A673 (cell line): ENCODE data around the gene DENND1A. TPM values are rescaled to one million over a fixed set of nuclear protein-coding genes. Genes with fewer than 3 reads are reported as not detected.

Experiments used
- BruUV-seq: library from RNA; stranded (reverse); fragments of 400-500 nt; replicated peaks from 2 replicates; lab custom pipeline; 2021; lab: Mats Ljungman, UMichigan
- CTCF ChIA-PET: fragments of 300-600 bp; sonication (Branson Sonifier 250); formaldehyde crosslinking; loops from one replicate; lab custom pipeline; 2022; ENCODE audit warnings: antibody characterized with exemption; lab: Charles Lee
- POLR2A ChIA-PET: fragments of 300-600 bp; sonication (Branson Sonifier 250); formaldehyde crosslinking; loops from one replicate; lab custom pipeline; 2022; ENCODE audit warnings: antibody characterized with exemption; ENCODE audit not compliant: low non-redundant PET; lab: Charles Lee
- DNase-seq: peaks from one replicate; pipeline ENCODE4 v3.0.0-alpha.2; 2015; ENCODE audit warnings: low spot score
- H3K27ac ChIP-seq: fragments of 200-600 bp; sonication (generic); 2 replicates; pipeline ENCODE4 v1.5.1; 2016; ENCODE audit warnings: mixed run types, low read depth, mild to moderate bottlenecking, mixed read lengths, antibody characterized with exemption, low read length; ENCODE audit not compliant: poor library complexity, severe bottlenecking
- H3K27me3 ChIP-seq: fragments of 200-600 bp; sonication (generic); replicated peaks from 2 replicates; pipeline ENCODE4 v1.6.1; 2017; ENCODE audit warnings: mixed run types, low read depth, mild to moderate bottlenecking, mixed read lengths, antibody characterized with exemption, low read length; ENCODE audit not compliant: insufficient read depth, poor library complexity
- H3K36me3 ChIP-seq: fragments of 200-600 bp; sonication (generic); 2 replicates; pipeline ENCODE4 v1.6.1; 2016; ENCODE audit warnings: mixed run types, mild to moderate bottlenecking, mixed read lengths, antibody characterized with exemption, low read length; ENCODE audit not compliant: insufficient read depth, poor library complexity, severe bottlenecking
- H3K4me1 ChIP-seq: fragments of 200-600 bp; sonication (generic); 2 replicates; pipeline ENCODE4 v1.6.1; 2017; ENCODE audit warnings: mixed run types, mild to moderate bottlenecking, mixed read lengths, antibody characterized with exemption, low read length; ENCODE audit not compliant: insufficient read depth, poor library complexity, severe bottlenecking
- H3K4me3 ChIP-seq: fragments of 200-600 bp; sonication (generic); 2 replicates; pipeline ENCODE4 v1.5.1; 2016; ENCODE audit warnings: low read depth, mixed run types, mild to moderate bottlenecking, mixed read lengths, low read length; ENCODE audit not compliant: poor library complexity, severe bottlenecking
- H3K9me3 ChIP-seq: fragments of 200-600 bp; sonication (generic); 2 replicates; pipeline ENCODE4 v1.6.1; 2016; ENCODE audit warnings: mixed run types, low read depth, mild to moderate bottlenecking, mixed read lengths, antibody characterized with exemption, low read length; ENCODE audit not compliant: poor library complexity, severe bottlenecking
- EZH2 ChIP-seq: fragments of 200-600 bp; sonication (generic); IDR thresholded peaks from 2 replicates; pipeline ENCODE4 v1.6.1; 2017; ENCODE audit warnings: borderline replicate concordance, low read depth, mild to moderate bottlenecking, mixed read lengths, antibody characterized with exemption, low read length; ENCODE audit not compliant: poor library complexity, severe bottlenecking
- intact Hi-C: fragments of 100-400 bp; cut with micrococcal nuclease; formaldehyde crosslinking; loops from one replicate; pipeline ENCODE4 v1.10.0; 2022; ENCODE audit not compliant: unreplicated experiment
- total RNA-seq: library from RNA; stranded (reverse); gene quantifications from 2 replicates; pipeline ENCODE4 v1.2.3, GENCODE V29; 2021
- TF ChIP-seq, protein P1 (sequence below): fragments of 300-800, 200-600 bp; sonication (generic); conservative IDR thresholded peaks from 2 replicates; pipeline ENCODE4 v1.5.1; 2017; ENCODE audit warnings: low read depth, mild to moderate bottlenecking, antibody characterized with exemption, low read length, moderate library complexity, mixed read lengths

Gene DENND1A
- total RNA-seq, 1 experiment from 2014 or later, result 12.0 TPM

DNA sequence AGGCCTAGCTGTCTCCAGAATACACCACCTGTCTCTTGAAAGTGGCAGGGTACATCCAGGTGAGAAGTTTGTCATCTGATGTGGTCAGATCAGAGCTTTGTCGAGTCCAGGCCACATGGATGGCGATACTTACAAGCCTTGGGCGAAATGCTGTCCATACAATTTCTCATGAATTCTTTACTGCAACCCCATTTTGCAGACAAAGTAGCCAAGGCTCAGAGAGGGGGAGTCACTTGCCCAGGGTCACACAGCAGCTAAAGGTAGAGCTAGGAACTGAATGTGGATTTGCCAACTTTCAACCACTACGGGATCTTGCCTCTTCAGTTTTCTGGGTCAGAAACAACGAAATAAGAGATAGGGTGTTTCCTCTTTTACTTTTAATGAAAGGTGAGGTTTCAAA is 538.7 kb downstream of the DENND1A start:
- ChIA-PET POLR2A (no interaction called here), CTCF (no interaction called here)
- no peak for DNase-seq
- no TSS peak for BruUV-seq
- Histone ChIP-seq H3K9me3 (no peaks in the 10 kb centered on the region), H3K36me3 (no peaks in the 10 kb centered on the region), H3K4me1 (no peaks in the 10 kb centered on the region), H3K27me3 (no peaks in the 10 kb centered on the region), H3K27ac (no peak overlapping the region), H3K4me3 (no peak overlapping the region)
- intact Hi-C loops, result no loop called here
- no peak for TF ChIP-seq EZH2
- TF ChIP-seq, protein P1, sequence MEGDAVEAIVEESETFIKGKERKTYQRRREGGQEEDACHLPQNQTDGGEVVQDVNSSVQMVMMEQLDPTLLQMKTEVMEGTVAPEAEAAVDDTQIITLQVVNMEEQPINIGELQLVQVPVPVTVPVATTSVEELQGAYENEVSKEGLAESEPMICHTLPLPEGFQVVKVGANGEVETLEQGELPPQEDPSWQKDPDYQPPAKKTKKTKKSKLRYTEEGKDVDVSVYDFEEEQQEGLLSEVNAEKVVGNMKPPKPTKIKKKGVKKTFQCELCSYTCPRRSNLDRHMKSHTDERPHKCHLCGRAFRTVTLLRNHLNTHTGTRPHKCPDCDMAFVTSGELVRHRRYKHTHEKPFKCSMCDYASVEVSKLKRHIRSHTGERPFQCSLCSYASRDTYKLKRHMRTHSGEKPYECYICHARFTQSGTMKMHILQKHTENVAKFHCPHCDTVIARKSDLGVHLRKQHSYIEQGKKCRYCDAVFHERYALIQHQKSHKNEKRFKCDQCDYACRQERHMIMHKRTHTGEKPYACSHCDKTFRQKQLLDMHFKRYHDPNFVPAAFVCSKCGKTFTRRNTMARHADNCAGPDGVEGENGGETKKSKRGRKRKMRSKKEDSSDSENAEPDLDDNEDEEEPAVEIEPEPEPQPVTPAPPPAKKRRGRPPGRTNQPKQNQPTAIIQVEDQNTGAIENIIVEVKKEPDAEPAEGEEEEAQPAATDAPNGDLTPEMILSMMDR, result no peak

DNA sequence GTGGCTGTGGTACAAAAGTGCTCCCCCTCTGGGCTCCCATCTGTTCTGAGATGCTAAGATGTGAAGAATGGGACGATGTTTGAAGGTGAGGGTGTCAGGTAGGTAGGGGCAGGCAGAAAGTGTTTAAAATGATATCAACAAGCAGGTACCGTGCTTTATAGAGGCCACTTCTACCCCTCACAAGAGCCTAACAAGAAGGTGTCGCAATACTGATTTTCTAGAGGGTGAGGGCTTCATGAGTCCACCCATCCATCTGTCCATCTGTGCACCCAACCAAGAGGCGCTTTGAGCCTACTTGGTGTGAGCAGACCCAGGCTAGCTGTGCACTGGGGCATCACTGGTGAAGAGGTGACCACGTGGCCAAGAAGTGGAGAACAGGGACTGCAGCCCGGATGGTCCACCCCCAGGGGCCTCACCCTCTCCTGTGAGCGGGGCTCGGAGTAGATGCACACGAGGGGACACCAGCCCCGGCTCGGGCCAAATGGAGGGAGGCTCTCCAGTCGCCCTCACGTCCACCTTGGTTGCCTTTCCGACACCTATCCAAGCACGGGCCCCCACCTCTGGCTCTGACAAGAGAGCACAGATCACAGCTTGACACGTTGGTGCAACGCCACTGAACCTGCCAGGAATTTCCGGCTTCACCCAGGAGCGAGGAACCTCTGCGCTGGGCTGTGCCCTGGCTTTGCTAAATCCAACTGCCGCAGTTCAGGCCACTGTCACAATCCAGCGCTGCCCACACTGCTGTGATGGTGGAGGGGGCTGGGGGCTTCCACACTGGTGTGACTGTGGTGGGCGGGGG is 539.4 kb downstream of the DENND1A start:
- H3K27me3 ChIP-seq, result no peaks in the 10 kb centered on the region
- BruUV-seq, result no TSS peak
- no peak overlapping the region for H3K4me3 ChIP-seq
- ChIA-PET CTCF (no interaction called here), POLR2A (no interaction called here)
- no peaks in the 10 kb centered on the region for H3K9me3 ChIP-seq
- H3K4me1 ChIP-seq, result no peaks in the 10 kb centered on the region
- no peak for TF ChIP-seq EZH2
- no peak for DNase-seq
- intact Hi-C loops, result no loop called here
- H3K27ac ChIP-seq, result no peak overlapping the region
- H3K36me3 ChIP-seq, result no peaks in the 10 kb centered on the region

DNA sequence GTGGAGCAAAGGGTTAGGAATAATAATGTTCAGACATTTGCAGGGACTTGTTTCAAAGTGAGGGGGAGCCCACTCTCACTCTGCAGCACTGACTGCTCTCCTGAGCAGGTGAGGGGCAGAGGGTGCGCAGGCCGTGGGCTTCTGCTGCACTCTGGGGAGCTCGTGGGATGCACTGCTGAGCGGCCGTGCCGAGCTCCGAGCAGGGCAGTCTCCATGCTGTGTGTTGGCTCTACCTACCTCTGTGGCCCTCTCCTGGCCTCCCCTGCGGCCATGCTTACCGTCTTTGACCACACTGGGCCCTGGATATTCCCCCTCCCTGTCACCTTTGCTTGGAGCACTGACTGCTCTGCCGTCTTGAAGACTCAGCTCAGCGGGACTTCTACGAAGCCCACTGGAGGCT is 540.2 kb downstream of the DENND1A start:
- no peak for DNase-seq
- POLR2A ChIA-PET, result no interaction called here
- Histone ChIP-seq H3K4me3 (no peak overlapping the region), H3K36me3 (no peaks in the 10 kb centered on the region), H3K27me3 (no peaks in the 10 kb centered on the region), H3K9me3 (no peaks in the 10 kb centered on the region), H3K27ac (no peak overlapping the region), H3K4me1 (no peaks in the 10 kb centered on the region)
- no peak for TF ChIP-seq EZH2
- TF ChIP-seq, protein P1, result no peak
- intact Hi-C loops, result loop anchor here (10.0 kb wide), 1 partner anchor 925 kb away; no protein-coding TSS in a partner anchor
- BruUV-seq, result no TSS peak
- CTCF ChIA-PET, result no interaction called here
